ENCODE measurements around the gene ADM. TPM values are rescaled to one million over a fixed set of nuclear protein-coding genes. Genes with fewer than 3 reads are reported as not detected.

Gene ADM
- polyA plus RNA-seq, 3 donors: 9.5 to 224 (median 20.0) TPM

DNA sequence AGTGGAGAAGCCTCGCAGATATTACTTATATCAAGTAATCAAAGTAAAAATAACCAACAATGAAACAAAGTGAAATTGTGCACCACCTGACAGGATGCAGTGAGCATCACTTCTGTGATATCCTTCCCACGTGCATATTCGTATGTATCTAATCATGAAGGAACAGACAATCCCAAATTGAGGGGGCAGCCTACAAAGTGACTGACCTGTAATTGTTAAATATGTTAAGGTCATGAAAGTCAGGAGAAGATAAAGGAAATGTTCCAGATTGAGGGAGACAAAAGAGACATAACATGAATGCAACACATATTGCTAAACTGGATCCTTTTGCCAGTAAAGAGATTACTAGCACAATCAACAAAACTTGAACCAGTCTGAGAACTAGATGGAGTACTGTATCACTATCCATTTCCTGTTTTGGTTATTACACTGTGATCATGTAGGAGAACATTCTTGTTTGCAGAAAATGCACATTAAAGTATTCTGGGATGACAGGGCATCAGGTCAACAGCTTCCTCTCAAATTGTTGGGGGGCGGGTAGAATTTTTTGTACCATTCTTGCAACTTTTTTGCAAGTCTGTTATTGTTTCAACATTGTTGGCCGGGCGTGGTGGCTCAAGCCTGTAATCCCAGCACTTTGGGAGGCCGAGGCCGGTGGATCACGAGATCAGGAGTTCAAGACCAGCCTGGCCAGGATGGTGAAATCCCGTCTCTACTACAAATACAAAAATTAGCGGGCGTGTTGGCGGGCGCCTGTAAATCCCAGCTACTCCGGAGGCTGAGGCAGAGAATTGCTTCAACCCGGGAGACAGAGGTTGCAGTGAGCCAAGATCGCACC, 12.9 kb upstream of the ADM start:
- H3K36me3 ChIP-seq (replicated peaks in 1 of 2; ENCODE audit: control insufficient read depth in 1 of 2, insufficient read depth in 2 of 2, low read length in 2 of 2): no peaks in the 10 kb centered on the region
- H3K4me2 ChIP-seq (replicated peaks; ENCODE audit: extremely low read depth, low read length, poor library complexity, severe bottlenecking): peak overlapping the region; percentile 99
- peak overlapping the region; percentile 45 to 87 for H3K27ac ChIP-seq (ENCODE audit: low read depth in 1 of 2, low read length in 2 of 2)
- H3K9me3 ChIP-seq (replicated peaks in 1 of 2; ENCODE audit: control insufficient read depth in 1 of 2, insufficient read depth in 1 of 2, low read length in 2 of 2): no peaks in the 10 kb centered on the region
- H3K79me2 ChIP-seq (ENCODE audit: insufficient read depth, low read length): peaks cover 74% of the 10 kb centered on the region
- Mint-ChIP-seq H3K4me3 (peak overlapping the region; percentile 13 to 59), H3K27me3 (ENCODE audit: low read depth in 3 of 3) (no peaks in the 10 kb centered on the region), H3K4me1 (peaks cover 70% of the 10 kb centered on the region), H3K27ac (peak overlapping the region; percentile 93 to 97 (median 94)), H3K9me3 (peaks cover 0 to 2% (median 0%) of the 10 kb centered on the region in 7 donors), H3K36me3 (peaks cover 14 to 23% of the 10 kb centered on the region in 2 donors)
- no peak overlapping the region for H3K9ac ChIP-seq (ENCODE audit: insufficient read depth, low read length, poor library complexity, severe bottlenecking)
- no peaks in the 10 kb centered on the region for H3K27me3 ChIP-seq (ENCODE audit: control insufficient read depth in 2 of 2, insufficient read depth in 2 of 2, low read length in 2 of 2)
- TF ChIP-seq, protein P1, sequence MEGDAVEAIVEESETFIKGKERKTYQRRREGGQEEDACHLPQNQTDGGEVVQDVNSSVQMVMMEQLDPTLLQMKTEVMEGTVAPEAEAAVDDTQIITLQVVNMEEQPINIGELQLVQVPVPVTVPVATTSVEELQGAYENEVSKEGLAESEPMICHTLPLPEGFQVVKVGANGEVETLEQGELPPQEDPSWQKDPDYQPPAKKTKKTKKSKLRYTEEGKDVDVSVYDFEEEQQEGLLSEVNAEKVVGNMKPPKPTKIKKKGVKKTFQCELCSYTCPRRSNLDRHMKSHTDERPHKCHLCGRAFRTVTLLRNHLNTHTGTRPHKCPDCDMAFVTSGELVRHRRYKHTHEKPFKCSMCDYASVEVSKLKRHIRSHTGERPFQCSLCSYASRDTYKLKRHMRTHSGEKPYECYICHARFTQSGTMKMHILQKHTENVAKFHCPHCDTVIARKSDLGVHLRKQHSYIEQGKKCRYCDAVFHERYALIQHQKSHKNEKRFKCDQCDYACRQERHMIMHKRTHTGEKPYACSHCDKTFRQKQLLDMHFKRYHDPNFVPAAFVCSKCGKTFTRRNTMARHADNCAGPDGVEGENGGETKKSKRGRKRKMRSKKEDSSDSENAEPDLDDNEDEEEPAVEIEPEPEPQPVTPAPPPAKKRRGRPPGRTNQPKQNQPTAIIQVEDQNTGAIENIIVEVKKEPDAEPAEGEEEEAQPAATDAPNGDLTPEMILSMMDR (IDR thresholded peaks at IDR 0.05): no peak
- 81% methylated on average over 8 of the region's 17 CpGs for WGBS (ENCODE audit: insufficient coverage)
- intact Hi-C loops (cut with micrococcal nuclease): loop anchor here in 1 of 2 donors (2.0 to 10.0 kb wide), 2 partner anchors 15 to 1553 kb away; partner anchors contain the start of gene USP47
- no peak overlapping the region for H2AFZ ChIP-seq (ENCODE audit: insufficient read depth, low read depth, low read length, poor library complexity, severe bottlenecking)
- peaks cover 20% of the 10 kb centered on the region for H4K20me1 ChIP-seq (ENCODE audit: insufficient read depth, low read length)
- H3K4me3 ChIP-seq (replicated peaks in 1 of 3; ENCODE audit: low read depth in 2 of 3, low read length in 3 of 3): peak overlapping the region in 1 of 3 experiments; percentile 93
- peaks cover 82 to 85% of the 10 kb centered on the region in 2 donors for H3K4me1 ChIP-seq (ENCODE audit: control insufficient read depth in 1 of 2, insufficient read depth in 2 of 2, low read length in 2 of 2)
- no peak for DNase-seq

DNA sequence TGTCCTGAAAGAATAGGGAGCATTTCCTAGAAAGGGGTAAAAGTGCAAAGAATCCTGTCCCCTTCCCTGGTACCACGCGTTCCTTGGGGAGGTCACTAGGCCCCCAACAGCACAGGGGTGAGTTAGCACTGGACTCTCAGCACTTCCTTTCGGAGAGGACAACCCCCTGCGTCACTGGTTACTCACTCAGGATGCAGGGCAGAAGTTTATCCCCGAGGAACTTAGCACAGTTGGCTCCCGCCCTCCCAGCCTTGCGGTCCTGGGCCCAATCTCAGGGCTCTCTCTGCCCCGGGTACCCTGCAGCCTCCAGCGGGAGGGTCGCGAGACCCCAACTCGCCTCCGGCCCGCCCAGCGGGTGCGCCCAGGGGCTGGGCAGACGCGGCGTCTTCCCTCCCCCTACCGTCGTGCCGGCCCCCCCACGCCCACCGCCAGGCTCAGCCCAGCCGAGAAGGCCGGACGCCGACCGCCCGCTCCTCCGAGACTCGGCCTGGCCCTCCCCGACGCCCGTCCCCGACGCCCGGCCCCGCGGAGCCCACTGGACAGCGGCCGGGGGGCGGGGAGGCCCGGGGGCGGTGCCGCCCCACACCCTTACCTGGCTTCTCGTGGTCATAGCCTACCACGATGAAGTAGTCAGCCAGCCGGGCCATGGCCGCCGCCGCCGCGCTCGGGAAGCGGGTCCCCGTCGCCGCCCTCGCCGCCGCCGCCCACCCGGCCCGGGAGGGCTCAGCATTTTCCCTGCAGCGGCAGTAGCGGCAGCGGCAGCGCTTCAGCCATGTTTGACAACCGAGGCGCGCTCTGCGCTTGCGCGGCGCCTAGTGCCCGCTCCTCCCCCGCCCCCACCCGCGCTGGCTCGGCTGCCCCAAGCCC, 11.2 kb upstream of the ADM start, which contains the start of gene SBF2:
Gene SBF2 (minus strand): TSS at position 797 of the 867 bp plus-strand sequence. CDS start 150 bp downstream, at position 647.
- Histone ChIP-seq H3K9me3 (replicated peaks in 1 of 2; ENCODE audit: control insufficient read depth in 1 of 2, insufficient read depth in 1 of 2, low read length in 2 of 2) (no peaks in the 10 kb centered on the region), H4K20me1 (ENCODE audit: insufficient read depth, low read length) (peaks cover 12% of the 10 kb centered on the region), H3K36me3 (replicated peaks in 1 of 2; ENCODE audit: control insufficient read depth in 1 of 2, insufficient read depth in 2 of 2, low read length in 2 of 2) (peaks cover 0 to 3% of the 10 kb centered on the region in 2 donors), H3K4me3 (replicated peaks in 1 of 3; ENCODE audit: low read depth in 2 of 3, low read length in 3 of 3) (peak within 1 kb of the TSS; percentile 73 to 93 (median 91)), H3K4me2 (replicated peaks; ENCODE audit: extremely low read depth, low read length, poor library complexity, severe bottlenecking) (peak within 1 kb of the TSS; percentile 99), H2AFZ (ENCODE audit: insufficient read depth, low read depth, low read length, poor library complexity, severe bottlenecking) (peak within 1 kb of the TSS; percentile 75), H3K79me2 (ENCODE audit: insufficient read depth, low read length) (peaks cover 58% of the 10 kb centered on the region), H3K27me3 (ENCODE audit: control insufficient read depth in 2 of 2, insufficient read depth in 2 of 2, low read length in 2 of 2) (no peaks in the 10 kb centered on the region), H3K4me1 (ENCODE audit: control insufficient read depth in 1 of 2, insufficient read depth in 2 of 2, low read length in 2 of 2) (peaks cover 66 to 68% of the 10 kb centered on the region in 2 donors), H3K9ac (ENCODE audit: insufficient read depth, low read length, poor library complexity, severe bottlenecking) (peak within 1 kb of the TSS; percentile 96), H3K27ac (ENCODE audit: low read depth in 1 of 2, low read length in 2 of 2) (peak within 1 kb of the TSS; percentile 71 to 87)
- peak within 1 kb of the TSS; percentile 93 to 97 (median 94) for H3K27ac Mint-ChIP-seq
- H3K4me1 Mint-ChIP-seq: peaks cover 61% of the 10 kb centered on the region
- TF ChIP-seq, protein P1 (IDR thresholded peaks at IDR 0.05): no peak
- WGBS (ENCODE audit: insufficient coverage): under 1% methylated on average over 81 of the region's 81 CpGs
- peak within 1 kb of the TSS; percentile 90 for H3K4me3 Mint-ChIP-seq
- H3K36me3 Mint-ChIP-seq: peaks cover 21 to 31% of the 10 kb centered on the region in 2 donors
- peak; percentile 80 to 92 (median 89) for DNase-seq
- intact Hi-C loops (cut with micrococcal nuclease): loop anchor here (1.0 to 10.0 kb wide), 3 partner anchors 9 to 1551 kb away; partner anchors contain the start of gene USP47 (in 1 of the 2)
- H3K9me3 Mint-ChIP-seq: peaks cover 0 to 2% (median 0%) of the 10 kb centered on the region in 7 donors
- no peaks in the 10 kb centered on the region for H3K27me3 Mint-ChIP-seq (ENCODE audit: low read depth in 3 of 3)

Measured in CD14-positive monocyte (primary cell).